Astrocyte (in vitro differentiated cells and primary cell): Measurements from ENCODE around the gene RPL10A. TPM values are rescaled to one million over a fixed set of nuclear protein-coding genes. Genes with fewer than 3 reads are reported as not detected.

Experiments used
- DNase-seq: peaks from one replicate; pipeline ENCODE4 v3.0.0-alpha.2; 2010; ENCODE audit warnings: low read depth
- FAIRE-seq: peaks from 2 replicates; lab custom pipeline; 2011; peaks lifted over from hg19 to GRCh38; lab: Jason Lieb, UNC
- H2AFZ ChIP-seq: 2 replicates; pipeline ENCODE4 v1.6.0; 2012; ENCODE audit warnings: low read depth, low read length, inconsistent platforms
- H3K27ac ChIP-seq: 2 replicates; pipeline ENCODE4 v1.5.1; 2011; ENCODE audit warnings: low read depth, low read length, inconsistent platforms
- H3K27me3 ChIP-seq: 2 replicates; pipeline ENCODE4 v1.6.0; 2011; ENCODE audit warnings: low read length, inconsistent platforms; ENCODE audit not compliant: insufficient read depth
- H3K36me3 ChIP-seq: 2 replicates; pipeline ENCODE4 v1.5.1; 2011; ENCODE audit warnings: low read length, inconsistent platforms; ENCODE audit not compliant: insufficient read depth
- H3K4me1 ChIP-seq: 2 replicates; pipeline ENCODE4 v1.5.1; 2011; ENCODE audit warnings: low read length, inconsistent platforms; ENCODE audit not compliant: insufficient read depth
- H3K4me2 ChIP-seq: 2 replicates; pipeline ENCODE4 v1.6.0; 2012; ENCODE audit warnings: low read length, inconsistent platforms
- H3K4me3 ChIP-seq: 2 replicates; pipeline ENCODE4 v1.5.1; 2011; ENCODE audit warnings: low read depth, mild to moderate bottlenecking, low read length, inconsistent platforms; ENCODE audit not compliant: insufficient read depth
- H3K79me2 ChIP-seq: 2 replicates; pipeline ENCODE4 v1.6.0; 2012; ENCODE audit warnings: mild to moderate bottlenecking, low read length, inconsistent platforms; ENCODE audit not compliant: insufficient read depth
- H3K9ac ChIP-seq: 2 replicates; pipeline ENCODE4 v1.6.0; 2012; ENCODE audit warnings: mild to moderate bottlenecking, low read length, inconsistent platforms
- H3K9me3 ChIP-seq: 2 replicates; pipeline ENCODE4 v1.5.1; 2012; ENCODE audit warnings: low read depth, mild to moderate bottlenecking, low read length, inconsistent platforms; ENCODE audit not compliant: insufficient read depth
- H4K20me1 ChIP-seq: 2 replicates; pipeline ENCODE4 v1.6.0; 2012; ENCODE audit warnings: low read length, inconsistent platforms; ENCODE audit not compliant: insufficient read depth
- H3K27ac Mint-ChIP-seq: one replicate; pipeline ENCODE4 v1.8.0; 2021; ENCODE audit warnings: mild to moderate bottlenecking, mixed read lengths; ENCODE audit not compliant: unreplicated experiment
- H3K27me3 Mint-ChIP-seq: one replicate; pipeline ENCODE4 v1.8.0; 2021; ENCODE audit warnings: low read depth, mixed read lengths; ENCODE audit not compliant: unreplicated experiment
- H3K36me3 Mint-ChIP-seq: one replicate; pipeline ENCODE4 v1.8.0; 2021; ENCODE audit warnings: low read depth, mixed read lengths; ENCODE audit not compliant: unreplicated experiment
- H3K4me1 Mint-ChIP-seq: one replicate; pipeline ENCODE4 v1.8.0; 2021; ENCODE audit warnings: low read depth, mixed read lengths; ENCODE audit not compliant: unreplicated experiment
- H3K4me3 Mint-ChIP-seq: one replicate; pipeline ENCODE4 v1.8.0; 2021; ENCODE audit warnings: mild to moderate bottlenecking, moderate library complexity, mixed read lengths; ENCODE audit not compliant: unreplicated experiment
- H3K9me3 Mint-ChIP-seq: one replicate; pipeline ENCODE4 v1.8.0; 2021; ENCODE audit warnings: mild to moderate bottlenecking, mixed read lengths; ENCODE audit not compliant: unreplicated experiment
- CTCF ChIP-seq: IDR thresholded peaks from 2 replicates; pipeline ENCODE4 v1.5.1; 2011; ENCODE audit warnings: low read depth, mild to moderate bottlenecking, inconsistent platforms, low read length, moderate library complexity; ENCODE audit not compliant: insufficient read depth
- EZH2 ChIP-seq: IDR thresholded peaks from 2 replicates; pipeline ENCODE4 v1.6.1; 2012; ENCODE audit warnings: mild to moderate bottlenecking, low read length, inconsistent platforms; ENCODE audit not compliant: insufficient read depth
- total RNA-seq: library from RNA; stranded (reverse); gene quantifications from 2 replicates; pipeline ENCODE4 v1.2.1, GENCODE V29; 2021

The RPL10A gene
- total RNA-seq, 1 donor from 2014 or later = 887 TPM

- H3K27ac Mint-ChIP-seq = no peak overlapping the region
- Histone ChIP-seq H3K79me2 (no peaks in the 10 kb centered on the region), H3K4me1 (peaks cover 12% of the 10 kb centered on the region), H3K27me3 (no peaks in the 10 kb centered on the region), H3K36me3 (no peaks in the 10 kb centered on the region), H3K9ac (no peak overlapping the region), H4K20me1 (no peaks in the 10 kb centered on the region), H3K4me3 (no peak overlapping the region), H3K4me2 (no peak overlapping the region), H3K27ac (no peak overlapping the region), H3K9me3 (no peaks in the 10 kb centered on the region), H2AFZ (no peak overlapping the region)
- H3K36me3 Mint-ChIP-seq = no peaks in the 10 kb centered on the region
- H3K4me1 Mint-ChIP-seq = peaks cover 2% of the 10 kb centered on the region
- H3K9me3 Mint-ChIP-seq = no peaks in the 10 kb centered on the region
- H3K4me3 Mint-ChIP-seq = no peak overlapping the region
- TF ChIP-seq CTCF = no peak
- no peak for TF ChIP-seq EZH2
- H3K27me3 Mint-ChIP-seq = peaks cover 18% of the 10 kb centered on the region
- FAIRE-seq = no peak
- DNase-seq = no peak
These were observed 20.0 kb upstream of the RPL10A start for GRCh38 chr6:35448191-35448590.

- H3K36me3 ChIP-seq = no peaks in the 10 kb centered on the region
- TF ChIP-seq CTCF = peak; percentile 70
- TF ChIP-seq EZH2 = no peak
- Mint-ChIP-seq H3K27me3 (peaks cover 18% of the 10 kb centered on the region), H3K4me3 (no peak overlapping the region), H3K27ac (no peak overlapping the region), H3K9me3 (no peaks in the 10 kb centered on the region), H3K36me3 (no peaks in the 10 kb centered on the region), H3K4me1 (peaks cover 5% of the 10 kb centered on the region)
- no peak overlapping the region for H3K4me3 ChIP-seq
- H3K4me2 ChIP-seq = no peak overlapping the region
- DNase-seq (peak; percentile 38), FAIRE-seq (no peak)
- no peak overlapping the region for H3K27ac ChIP-seq
- H3K9me3 ChIP-seq = no peaks in the 10 kb centered on the region
- H4K20me1 ChIP-seq = no peaks in the 10 kb centered on the region
- peaks cover 16% of the 10 kb centered on the region for H3K4me1 ChIP-seq
- no peaks in the 10 kb centered on the region for H3K79me2 ChIP-seq
- H2AFZ ChIP-seq = no peak overlapping the region
- H3K27me3 ChIP-seq = no peaks in the 10 kb centered on the region
- no peak overlapping the region for H3K9ac ChIP-seq
These were observed 18.8 kb upstream of the RPL10A start for GRCh38 chr6:35449287-35449881.
